ENCODE data around the gene ARHGDIB. TPM values are rescaled to one million over a fixed set of nuclear protein-coding genes. Genes with fewer than 3 reads are reported as not detected.

ARHGDIB gene
- total and polyA plus RNA-seq, 2 of the 4 experiments (the other 2 are of a cell fraction): 24.9 to 30.7 TPM

DNA sequence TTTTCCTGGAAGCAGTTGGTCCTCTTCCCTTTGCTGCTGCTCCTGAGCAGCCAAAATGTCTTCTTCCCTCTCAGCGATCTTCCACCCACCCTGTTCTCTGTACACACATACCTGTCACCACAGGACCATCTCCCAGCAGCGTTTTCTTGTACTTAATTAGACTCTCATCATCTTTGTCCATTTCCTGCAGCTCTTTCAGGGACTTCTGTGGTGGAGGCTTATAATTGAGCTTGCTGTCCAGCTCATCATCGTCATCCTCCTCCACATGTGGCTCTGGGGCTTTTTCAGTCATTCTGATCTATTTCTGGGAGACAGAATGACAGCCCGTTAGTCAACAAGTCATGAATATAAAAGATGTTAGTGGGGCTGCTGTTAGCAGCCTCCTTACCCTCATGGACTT, 11.0 kb downstream of the ARHGDIB start:
- no peak for ATAC-seq (ENCODE audit: low read depth)
- CTCF ChIA-PET: no interaction called here

More for the DNA sequence above, 11.0 kb downstream of the ARHGDIB start:
- Histone ChIP-seq H2BK5ac (ENCODE audit: low read depth, low read length, poor library complexity, severe bottlenecking) (peak overlapping the region; percentile 35), H3K4ac (ENCODE audit: low read depth, low read length) (peak overlapping the region; percentile 73), H4K5ac (ENCODE audit: low read depth, low read length) (peak overlapping the region; percentile 70; the same call in 1 of the 2 replicates), H3K4me1 (ENCODE audit: control insufficient read depth, insufficient read depth, low read length) (peaks cover 25% of the 10 kb centered on the region), H3K14ac (replicated peaks; ENCODE audit: low read depth, low read length) (peak overlapping the region; percentile 53), H2BK120ac (ENCODE audit: low read depth, low read length) (peak overlapping the region; percentile 98), H3K18ac (ENCODE audit: low read depth, low read length) (peak overlapping the region; percentile 46; the same call in 1 of the 2 replicates), H2AK9ac (replicated peaks; ENCODE audit: low read depth, low read length, poor library complexity) (no peak overlapping the region), H3K79me1 (ENCODE audit: low read depth in 1 of 2, low read length in 2 of 2) (peaks cover 0 to 3% of the 10 kb centered on the region in 2 experiments; a peak in 1 of 4 replicates), H3K9ac (ENCODE audit: low read depth, low read length) (no peak overlapping the region), H2AK5ac (ENCODE audit: low read depth, low read length) (peak overlapping the region; percentile 77; the same call in 1 of the 2 replicates), H3K4me2 (ENCODE audit: low read depth, low read length) (no peak overlapping the region), H4K8ac (ENCODE audit: low read depth in 2 of 2, low read length in 2 of 2) (peak overlapping the region in 1 of 2 experiments; percentile 31; a peak in 2 of 4 replicates), H3K9me3 (ENCODE audit: control insufficient read depth, insufficient read depth, low read length) (no peaks in the 10 kb centered on the region), H2AFZ (replicated peaks; ENCODE audit: low read length, poor library complexity) (no peak overlapping the region), H3K36me3 (ENCODE audit: control insufficient read depth, insufficient read depth, low read length) (no peaks in the 10 kb centered on the region), H3K4me3 (ENCODE audit: insufficient read depth, low read depth, low read length) (no peak overlapping the region), H2BK20ac (ENCODE audit: low read depth, low read length) (peak overlapping the region; percentile 82), H3K27ac (ENCODE audit: insufficient read depth, low read length) (0 out of 2 replicates have a peak overlapping the region, but pooled peaks have one; percentile 11), H4K91ac (ENCODE audit: insufficient read depth, low read depth, low read length) (peak overlapping the region; percentile 56), H3K56ac (ENCODE audit: extremely low read depth, insufficient read depth, low read length) (no peak overlapping the region), H3K23ac (ENCODE audit: low read depth, low read length) (peak overlapping the region; percentile 74), H4K20me1 (ENCODE audit: insufficient read depth, low read length) (no peaks in the 10 kb centered on the region), H2BK15ac (ENCODE audit: low read depth, low read length) (peak overlapping the region; percentile 66; the same call in 1 of the 3 replicates), H3K27me3 (ENCODE audit: control insufficient read depth, insufficient read depth, low read length) (no peaks in the 10 kb centered on the region), H3K9me1 (ENCODE audit: insufficient read depth, low read length) (peaks cover 11% of the 10 kb centered on the region)
- no CpG with 5 or more reads among the region's 4 CpGs for WGBS, 2 experiments (ENCODE audit: extremely low coverage in 2 of 2, insufficient read length in 1 of 2)
- POLR2A ChIA-PET (ENCODE audit: unreplicated experiment): no interaction called here
- no TSS peak for BruUV-seq (replicated peaks)
- no peak for DNase-seq
- intact Hi-C loops (cut with micrococcal nuclease) (no loop called here), dilution Hi-C loops (cut with HindIII; ENCODE audit: low sequenced_read_pairs, unreplicated experiment) (no loop called here), in situ Hi-C loops (cut with MboI; ENCODE audit: low sequenced_read_pairs) (no loop called here)
- TF ChIP-seq POLR2A (IDR thresholded peaks at IDR 0.05; ENCODE audit: low read depth, low read length) (no peak), CTCF (conservative IDR thresholded peaks at IDR 0.05; ENCODE audit: low read depth, low read length) (no peak), RAD21 (IDR thresholded peaks at IDR 0.05; ENCODE audit: low read length) (no peak), FOS (IDR thresholded peaks at IDR 0.05; ENCODE audit: low read depth, low read length) (no peak), SMC3 (IDR thresholded peaks at IDR 0.05; ENCODE audit: low read depth, low read length) (no peak), MAFK (IDR thresholded peaks at IDR 0.05; ENCODE audit: low read depth, low read length) (no peak), CEBPB (IDR thresholded peaks at IDR 0.05; ENCODE audit: low read depth, low read length) (no peak), MAZ (IDR thresholded peaks at IDR 0.05; ENCODE audit: borderline replicate concordance, low read depth, low read length) (no peak), RFX5 (IDR thresholded peaks at IDR 0.05; ENCODE audit: low read depth, low read length) (no peak), NFE2L2 (IDR thresholded peaks at IDR 0.05; ENCODE audit: low read depth, low read length) (no peak), MXI1 (IDR thresholded peaks at IDR 0.05; ENCODE audit: borderline replicate concordance, low read depth, low read length) (no peak), BHLHE40 (IDR thresholded peaks at IDR 0.05; ENCODE audit: low read depth, low read length) (no peak), CHD1 (IDR thresholded peaks at IDR 0.05; ENCODE audit: low read depth, low read length) (no peak), RCOR1 (IDR thresholded peaks at IDR 0.05; ENCODE audit: insufficient replicate concordance, low read length) (no peak)
- TF ChIP-seq, protein P1, sequence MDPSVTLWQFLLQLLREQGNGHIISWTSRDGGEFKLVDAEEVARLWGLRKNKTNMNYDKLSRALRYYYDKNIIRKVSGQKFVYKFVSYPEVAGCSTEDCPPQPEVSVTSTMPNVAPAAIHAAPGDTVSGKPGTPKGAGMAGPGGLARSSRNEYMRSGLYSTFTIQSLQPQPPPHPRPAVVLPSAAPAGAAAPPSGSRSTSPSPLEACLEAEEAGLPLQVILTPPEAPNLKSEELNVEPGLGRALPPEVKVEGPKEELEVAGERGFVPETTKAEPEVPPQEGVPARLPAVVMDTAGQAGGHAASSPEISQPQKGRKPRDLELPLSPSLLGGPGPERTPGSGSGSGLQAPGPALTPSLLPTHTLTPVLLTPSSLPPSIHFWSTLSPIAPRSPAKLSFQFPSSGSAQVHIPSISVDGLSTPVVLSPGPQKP (IDR thresholded peaks at IDR 0.05; ENCODE audit: borderline replicate concordance, low read depth, low read length): no peak
- TF ChIP-seq, protein P2, sequence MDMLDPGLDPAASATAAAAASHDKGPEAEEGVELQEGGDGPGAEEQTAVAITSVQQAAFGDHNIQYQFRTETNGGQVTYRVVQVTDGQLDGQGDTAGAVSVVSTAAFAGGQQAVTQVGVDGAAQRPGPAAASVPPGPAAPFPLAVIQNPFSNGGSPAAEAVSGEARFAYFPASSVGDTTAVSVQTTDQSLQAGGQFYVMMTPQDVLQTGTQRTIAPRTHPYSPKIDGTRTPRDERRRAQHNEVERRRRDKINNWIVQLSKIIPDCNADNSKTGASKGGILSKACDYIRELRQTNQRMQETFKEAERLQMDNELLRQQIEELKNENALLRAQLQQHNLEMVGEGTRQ (IDR thresholded peaks at IDR 0.05; ENCODE audit: low read depth, low read length): no peak
